Measurements from ENCODE around the gene DCAF11. TPM values are rescaled to one million over a fixed set of nuclear protein-coding genes. Genes with fewer than 3 reads are reported as not detected.

Gene DCAF11
- total and polyA plus RNA-seq, 2 of the 13 experiments (the other 11 are each of a cell fraction or from before 2014, with no cell fraction given), result 150 to 257 TPM

- TF ChIP-seq CBX2 (IDR thresholded peaks at IDR 0.05; ENCODE audit: low read depth, low read length) (no peak), CBX2 (CRISPR knock-in tag; IDR thresholded peaks at IDR 0.05; ENCODE audit: low read depth) (no peak), ZNF253 (CRISPR knock-in tag; IDR thresholded peaks at IDR 0.05; ENCODE audit: borderline replicate concordance) (peak; percentile 97; the same call in 1 of the 2 replicates), NFAT5 (CRISPR knock-in tag; IDR thresholded peaks at IDR 0.05) (no peak; the same call in 1 of the 2 replicates), ZNF749 (CRISPR knock-in tag; IDR thresholded peaks at IDR 0.05; ENCODE audit: borderline replicate concordance) (0 out of 2 replicates have a peak, but pooled peaks have one; percentile 78), ZNF20 (CRISPR knock-in tag; IDR thresholded peaks at IDR 0.05) (no peak), ZNF333 (CRISPR knock-in tag; IDR thresholded peaks at IDR 0.05; ENCODE audit: borderline replicate concordance) (peak; percentile 87; the same call in 1 of the 2 replicates), ZNF879 (CRISPR knock-in tag; IDR thresholded peaks at IDR 0.05) (peak; percentile 97), KLF12 (CRISPR knock-in tag; IDR thresholded peaks at IDR 0.05; ENCODE audit: borderline replicate concordance) (no peak; the same call in 1 of the 2 replicates), ZNF878 (CRISPR knock-in tag; IDR thresholded peaks at IDR 0.05) (no peak)
- TF ChIP-seq, protein P1, sequence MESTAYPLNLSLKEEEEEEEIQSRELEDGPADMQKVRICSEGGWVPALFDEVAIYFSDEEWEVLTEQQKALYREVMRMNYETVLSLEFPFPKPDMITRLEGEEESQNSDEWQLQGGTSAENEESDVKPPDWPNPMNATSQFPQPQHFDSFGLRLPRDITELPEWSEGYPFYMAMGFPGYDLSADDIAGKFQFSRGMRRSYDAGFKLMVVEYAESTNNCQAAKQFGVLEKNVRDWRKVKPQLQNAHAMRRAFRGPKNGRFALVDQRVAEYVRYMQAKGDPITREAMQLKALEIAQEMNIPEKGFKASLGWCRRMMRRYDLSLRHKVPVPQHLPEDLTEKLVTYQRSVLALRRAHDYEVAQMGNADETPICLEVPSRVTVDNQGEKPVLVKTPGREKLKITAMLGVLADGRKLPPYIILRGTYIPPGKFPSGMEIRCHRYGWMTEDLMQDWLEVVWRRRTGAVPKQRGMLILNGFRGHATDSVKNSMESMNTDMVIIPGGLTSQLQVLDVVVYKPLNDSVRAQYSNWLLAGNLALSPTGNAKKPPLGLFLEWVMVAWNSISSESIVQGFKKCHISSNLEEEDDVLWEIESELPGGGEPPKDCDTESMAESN (CRISPR knock-in tag; conservative IDR thresholded peaks at IDR 0.05), result no peak
- TF ChIP-seq, protein P2, sequence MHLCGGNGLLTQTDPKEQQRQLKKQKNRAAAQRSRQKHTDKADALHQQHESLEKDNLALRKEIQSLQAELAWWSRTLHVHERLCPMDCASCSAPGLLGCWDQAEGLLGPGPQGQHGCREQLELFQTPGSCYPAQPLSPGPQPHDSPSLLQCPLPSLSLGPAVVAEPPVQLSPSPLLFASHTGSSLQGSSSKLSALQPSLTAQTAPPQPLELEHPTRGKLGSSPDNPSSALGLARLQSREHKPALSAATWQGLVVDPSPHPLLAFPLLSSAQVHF (CRISPR knock-in tag; IDR thresholded peaks at IDR 0.05), result no peak
- TF ChIP-seq, protein P3, sequence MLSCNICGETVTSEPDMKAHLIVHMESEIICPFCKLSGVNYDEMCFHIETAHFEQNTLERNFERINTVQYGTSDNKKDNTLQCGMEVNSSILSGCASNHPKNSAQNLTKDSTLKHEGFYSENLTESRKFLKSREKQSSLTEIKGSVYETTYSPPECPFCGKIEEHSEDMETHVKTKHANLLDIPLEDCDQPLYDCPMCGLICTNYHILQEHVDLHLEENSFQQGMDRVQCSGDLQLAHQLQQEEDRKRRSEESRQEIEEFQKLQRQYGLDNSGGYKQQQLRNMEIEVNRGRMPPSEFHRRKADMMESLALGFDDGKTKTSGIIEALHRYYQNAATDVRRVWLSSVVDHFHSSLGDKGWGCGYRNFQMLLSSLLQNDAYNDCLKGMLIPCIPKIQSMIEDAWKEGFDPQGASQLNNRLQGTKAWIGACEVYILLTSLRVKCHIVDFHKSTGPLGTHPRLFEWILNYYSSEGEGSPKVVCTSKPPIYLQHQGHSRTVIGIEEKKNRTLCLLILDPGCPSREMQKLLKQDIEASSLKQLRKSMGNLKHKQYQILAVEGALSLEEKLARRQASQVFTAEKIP (CRISPR knock-in tag; IDR thresholded peaks at IDR 0.05; ENCODE audit: borderline replicate concordance), result no peak
- TF ChIP-seq, protein P4, sequence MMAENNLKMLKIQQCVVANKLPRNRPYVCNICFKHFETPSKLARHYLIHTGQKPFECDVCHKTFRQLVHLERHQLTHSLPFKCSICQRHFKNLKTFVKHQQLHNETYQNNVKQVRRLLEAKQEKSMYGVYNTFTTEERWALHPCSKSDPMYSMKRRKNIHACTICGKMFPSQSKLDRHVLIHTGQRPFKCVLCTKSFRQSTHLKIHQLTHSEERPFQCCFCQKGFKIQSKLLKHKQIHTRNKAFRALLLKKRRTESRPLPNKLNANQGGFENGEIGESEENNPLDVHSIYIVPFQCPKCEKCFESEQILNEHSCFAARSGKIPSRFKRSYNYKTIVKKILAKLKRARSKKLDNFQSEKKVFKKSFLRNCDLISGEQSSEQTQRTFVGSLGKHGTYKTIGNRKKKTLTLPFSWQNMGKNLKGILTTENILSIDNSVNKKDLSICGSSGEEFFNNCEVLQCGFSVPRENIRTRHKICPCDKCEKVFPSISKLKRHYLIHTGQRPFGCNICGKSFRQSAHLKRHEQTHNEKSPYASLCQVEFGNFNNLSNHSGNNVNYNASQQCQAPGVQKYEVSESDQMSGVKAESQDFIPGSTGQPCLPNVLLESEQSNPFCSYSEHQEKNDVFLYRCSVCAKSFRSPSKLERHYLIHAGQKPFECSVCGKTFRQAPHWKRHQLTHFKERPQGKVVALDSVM (CRISPR knock-in tag; IDR thresholded peaks at IDR 0.05), result no peak
Measured at GRCh38 chr14:24146978-24147760, 32.6 kb downstream of the DCAF11 start, which contains the start of gene RNF31 (continued).
